IPS-15b (cell line): ENCODE results near the gene ADGRB3.
"Not testable (repeated sequence)": the region's sequence is repeated elsewhere in the genome, so short reads cannot be mapped to it uniquely, and the experiment has no call there.

Experiments used
- H3K27me3 ChIP-seq: one replicate; pipeline ENCODE4 v1.6.1; 2013; ENCODE audit warnings: low read length; ENCODE audit not compliant: control insufficient read depth, insufficient read depth
- H3K36me3 ChIP-seq: one replicate; pipeline ENCODE4 v1.6.1; 2013; ENCODE audit warnings: low read length; ENCODE audit not compliant: control insufficient read depth, insufficient read depth
- H3K4me1 ChIP-seq: one replicate; pipeline ENCODE4 v1.6.1; 2013; ENCODE audit warnings: mild to moderate bottlenecking, low read length; ENCODE audit not compliant: control insufficient read depth, insufficient read depth
- H3K4me3 ChIP-seq: one replicate; pipeline ENCODE4 v1.5.1; 2013; ENCODE audit warnings: low read depth, low read length
- H3K9ac ChIP-seq: one replicate; pipeline ENCODE4 v1.6.1; 2013; ENCODE audit warnings: low read depth, mild to moderate bottlenecking, low read length
- H3K9me3 ChIP-seq: one replicate; pipeline ENCODE4 v1.6.1; 2013; ENCODE audit warnings: mild to moderate bottlenecking, low read length; ENCODE audit not compliant: control insufficient read depth, insufficient read depth

Gene ADGRB3

GRCh38 chr6:69423785-69424184, 788.7 kb downstream of the ADGRB3 start:
- no peaks in the 10 kb centered on the region for H3K4me1 ChIP-seq
- H3K36me3 ChIP-seq, result no peaks in the 10 kb centered on the region
- no peaks in the 10 kb centered on the region for H3K27me3 ChIP-seq
- H3K9ac ChIP-seq, result no peak overlapping the region
- H3K4me3 ChIP-seq, result no peak overlapping the region
- no peaks in the 10 kb centered on the region for H3K9me3 ChIP-seq

GRCh38 chr6:69424581-69424980, 789.5 kb downstream of the ADGRB3 start:
- Histone ChIP-seq H3K9me3 (no peaks in the 10 kb centered on the region), H3K9ac (no peak overlapping the region), H3K27me3 (no peaks in the 10 kb centered on the region), H3K36me3 (no peaks in the 10 kb centered on the region), H3K4me3 (no peak overlapping the region), H3K4me1 (no peaks in the 10 kb centered on the region)

GRCh38 chr6:69427882-69428281, 792.8 kb downstream of the ADGRB3 start:
- no peak overlapping the region for H3K9ac ChIP-seq
- no peak overlapping the region for H3K4me3 ChIP-seq
- no peaks in the 10 kb centered on the region for H3K9me3 ChIP-seq
- no peaks in the 10 kb centered on the region for H3K36me3 ChIP-seq
- no peaks in the 10 kb centered on the region for H3K27me3 ChIP-seq
- H3K4me1 ChIP-seq, result no peaks in the 10 kb centered on the region

- not testable (repeated sequence) for H3K9me3 ChIP-seq, H3K4me3 ChIP-seq, H3K4me1 ChIP-seq, H3K36me3 ChIP-seq, H3K27me3 ChIP-seq, H3K9ac ChIP-seq
Observed at GRCh38 chr6:69432168-69432567, 797.1 kb downstream of the ADGRB3 start.

- H3K36me3 ChIP-seq, H3K27me3 ChIP-seq, H3K9me3 ChIP-seq, H3K9ac ChIP-seq, H3K4me1 ChIP-seq, H3K4me3 ChIP-seq: not testable (repeated sequence)
Observed at GRCh38 chr6:69433116-69433515, 798.0 kb downstream of the ADGRB3 start.

GRCh38 chr6:69438113-69438512, 803.0 kb downstream of the ADGRB3 start:
- Histone ChIP-seq H3K27me3 (no peaks in the 10 kb centered on the region), H3K4me1 (no peaks in the 10 kb centered on the region), H3K9me3 (no peaks in the 10 kb centered on the region), H3K36me3 (no peaks in the 10 kb centered on the region), H3K9ac (no peak overlapping the region), H3K4me3 (no peak overlapping the region)
